Thyroid gland (tissue), 4 donors: Measurements from ENCODE around the gene IFI44. TPM values are rescaled to one million over a fixed set of nuclear protein-coding genes. Genes with fewer than 3 reads are reported as not detected.

Source experiments
- DNase-seq, 2 donors: peaks; one replicate each; pipeline ENCODE4 v3.0.0-alpha.2; 2019
- H3K27ac ChIP-seq, 3 donors: fragments of 200-600 bp; sonication (generic); 1 replicate in 2 of 3; 2 replicates in 1 of 3; pipeline ENCODE4 v1.5.1; 2016 to 2019; ENCODE audit warnings: mild to moderate bottlenecking in 1 of 3, moderate library complexity in 1 of 3
- H3K27me3 ChIP-seq: fragments of 200-600 bp; sonication (generic); one replicate; pipeline ENCODE4 v1.5.1; 2019
- H3K36me3 ChIP-seq, 2 donors: fragments of 200-600 bp; sonication (generic); one replicate each; pipeline ENCODE4 v1.5.1; 2016 to 2019
- H3K4me1 ChIP-seq, 2 donors: fragments of 200-600 bp; sonication (generic); one replicate each; pipeline ENCODE4 v1.5.1; 2017 to 2019
- H3K4me3 ChIP-seq, 3 donors: fragments of 200-600 bp; sonication (generic); replicated peaks in 1 of 3; 1 replicate in 2 of 3; 2 replicates in 1 of 3; pipeline ENCODE4 v1.5.1; 2016; ENCODE audit warnings: mild to moderate bottlenecking in 1 of 3
- H3K9me3 ChIP-seq: fragments of 200-600 bp; sonication (generic); one replicate; pipeline ENCODE4 v1.5.1; 2017
- POLR2A ChIP-seq, 2 donors: fragments of 450-650 bp; IDR thresholded peaks; one replicate each; pipeline ENCODE4 v1.6.1; 2017; ENCODE audit warnings: antibody characterized with exemption in 2 of 2, mild to moderate bottlenecking in 2 of 2, moderate library complexity in 1 of 2
- WGBS, 2 donors: methylation state at CpG; one replicate each; pipeline ENCODE4 v1.1.5; 2017; 5-methylcytosine and 5-hydroxymethylcytosine counted together
- intact Hi-C: fragments of 100-400 bp; cut with DNase I; formaldehyde crosslinking; loops from one replicate; pipeline ENCODE4 v1.15.1; 2023
- total RNA-seq, 4 donors: library from RNA; depleted of rRNA; stranded (reverse); fragments of >200 nt; gene quantifications; one replicate each; pipeline ENCODE4 v1.2.3, GENCODE V29; 2016
- TF ChIP-seq, protein P1 (sequence below), 6 experiments: fragments of 200-600 bp in 3 of 6; fragments of 450-650 bp in 3 of 6; sonication (generic) in 3 of 6; IDR thresholded peaks; one replicate each; pipeline ENCODE4 v1.5.1; 2016 to 2019; ENCODE audit warnings: antibody characterized with exemption in 6 of 6, mild to moderate bottlenecking in 2 of 6, inconsistent platforms in 1 of 6, moderate library complexity in 1 of 6

IFI44 gene
- total RNA-seq, 4 donors from 2014 or later: 23.5 to 58.7 (median 34.8) TPM

DNA sequence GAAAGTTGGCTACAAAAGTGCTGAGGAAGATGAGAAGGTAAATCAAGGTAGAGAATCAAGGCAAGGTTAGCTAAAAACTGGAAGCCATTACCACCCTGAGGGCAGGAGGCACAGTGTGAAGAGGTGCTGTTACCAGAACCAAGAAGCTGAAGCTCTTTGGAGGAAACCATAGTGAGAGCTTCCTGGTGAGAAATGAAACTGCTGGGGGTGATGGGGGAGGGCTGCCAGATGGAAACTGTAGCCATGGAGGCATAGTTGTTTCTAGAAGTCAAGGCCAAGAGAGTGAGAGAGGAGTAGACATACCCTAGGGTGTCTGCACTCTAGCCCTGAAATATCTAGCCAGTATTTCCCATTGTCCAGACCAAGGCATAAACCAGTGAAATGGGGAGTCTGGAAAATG, 28.7 kb downstream of the IFI44 start:
- no peak for DNase-seq
- no peak overlapping the region for H3K4me3 ChIP-seq
- H3K27me3 ChIP-seq: no peaks in the 10 kb centered on the region
- intact Hi-C loops: loop anchor here (10.0 kb wide), 1 partner anchor 554 kb away; no protein-coding TSS in a partner anchor
- H3K27ac ChIP-seq: no peak overlapping the region
- H3K4me1 ChIP-seq: no peaks in the 10 kb centered on the region
- H3K36me3 ChIP-seq: no peaks in the 10 kb centered on the region
- no peak for TF ChIP-seq POLR2A (IDR thresholded peaks at IDR 0.05)
- TF ChIP-seq, protein P1, sequence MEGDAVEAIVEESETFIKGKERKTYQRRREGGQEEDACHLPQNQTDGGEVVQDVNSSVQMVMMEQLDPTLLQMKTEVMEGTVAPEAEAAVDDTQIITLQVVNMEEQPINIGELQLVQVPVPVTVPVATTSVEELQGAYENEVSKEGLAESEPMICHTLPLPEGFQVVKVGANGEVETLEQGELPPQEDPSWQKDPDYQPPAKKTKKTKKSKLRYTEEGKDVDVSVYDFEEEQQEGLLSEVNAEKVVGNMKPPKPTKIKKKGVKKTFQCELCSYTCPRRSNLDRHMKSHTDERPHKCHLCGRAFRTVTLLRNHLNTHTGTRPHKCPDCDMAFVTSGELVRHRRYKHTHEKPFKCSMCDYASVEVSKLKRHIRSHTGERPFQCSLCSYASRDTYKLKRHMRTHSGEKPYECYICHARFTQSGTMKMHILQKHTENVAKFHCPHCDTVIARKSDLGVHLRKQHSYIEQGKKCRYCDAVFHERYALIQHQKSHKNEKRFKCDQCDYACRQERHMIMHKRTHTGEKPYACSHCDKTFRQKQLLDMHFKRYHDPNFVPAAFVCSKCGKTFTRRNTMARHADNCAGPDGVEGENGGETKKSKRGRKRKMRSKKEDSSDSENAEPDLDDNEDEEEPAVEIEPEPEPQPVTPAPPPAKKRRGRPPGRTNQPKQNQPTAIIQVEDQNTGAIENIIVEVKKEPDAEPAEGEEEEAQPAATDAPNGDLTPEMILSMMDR (IDR thresholded peaks at IDR 0.05): no peak
- no peaks in the 10 kb centered on the region for H3K9me3 ChIP-seq

DNA sequence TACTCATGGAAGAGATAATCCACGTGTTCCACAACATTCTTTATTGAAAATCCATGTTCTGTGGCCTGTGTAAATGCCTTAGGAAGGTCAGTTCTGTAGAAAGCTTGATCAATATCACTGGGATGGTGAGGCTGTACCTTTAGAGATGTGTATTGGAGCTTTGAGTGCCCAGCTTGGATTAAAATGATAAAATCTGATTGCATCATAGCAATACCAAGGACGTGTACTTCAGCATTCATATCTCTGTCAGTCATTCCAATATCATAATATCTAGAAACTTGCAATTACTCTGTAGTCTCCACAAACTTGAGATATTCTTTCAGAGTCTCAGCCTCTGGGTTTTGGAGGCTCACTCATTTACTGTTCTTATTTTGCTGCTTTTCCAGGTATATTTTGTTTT, 31.6 kb downstream of the IFI44 start:
- DNase-seq: no peak
- WGBS, 2 donors: 82 to 88% methylated on average over 2 of the region's 2 CpGs
- H3K27me3 ChIP-seq: no peaks in the 10 kb centered on the region
- no peak overlapping the region for H3K4me3 ChIP-seq
- no peaks in the 10 kb centered on the region for H3K9me3 ChIP-seq
- intact Hi-C loops: no loop called here
- no peaks in the 10 kb centered on the region for H3K36me3 ChIP-seq
- H3K27ac ChIP-seq: no peak overlapping the region
- TF ChIP-seq, protein P1 (IDR thresholded peaks at IDR 0.05): no peak
- TF ChIP-seq POLR2A (IDR thresholded peaks at IDR 0.05): no peak
- no peaks in the 10 kb centered on the region for H3K4me1 ChIP-seq

DNA sequence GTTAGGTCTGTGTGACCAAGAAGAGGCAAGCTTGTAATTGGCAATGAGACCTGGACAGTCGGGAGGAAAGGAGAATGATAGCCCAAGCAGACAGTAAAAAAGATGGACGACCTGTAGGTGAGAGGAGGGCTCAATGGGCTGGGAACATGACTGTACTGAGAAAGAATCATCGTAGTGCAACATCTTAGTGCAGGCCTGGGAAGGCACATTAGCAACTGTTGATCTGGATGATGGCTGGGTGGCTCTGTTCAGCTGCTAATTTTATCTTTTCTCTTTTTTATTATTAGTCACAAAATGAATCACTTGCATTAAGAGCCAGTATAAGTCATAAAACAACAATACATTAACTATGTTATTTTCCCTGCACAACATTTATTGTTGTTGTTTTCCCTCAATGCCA, 32.9 kb downstream of the IFI44 start:
- H3K36me3 ChIP-seq: no peaks in the 10 kb centered on the region
- intact Hi-C loops: no loop called here
- no peak overlapping the region for H3K27ac ChIP-seq
- DNase-seq: no peak
- no peaks in the 10 kb centered on the region for H3K4me1 ChIP-seq
- TF ChIP-seq, protein P1 (IDR thresholded peaks at IDR 0.05): no peak
- no peak for TF ChIP-seq POLR2A (IDR thresholded peaks at IDR 0.05)
- no peaks in the 10 kb centered on the region for H3K27me3 ChIP-seq
- WGBS, 2 donors: 71 to 74% methylated on average over 3 of the region's 3 CpGs
- H3K4me3 ChIP-seq: no peak overlapping the region
- H3K9me3 ChIP-seq: no peaks in the 10 kb centered on the region

DNA sequence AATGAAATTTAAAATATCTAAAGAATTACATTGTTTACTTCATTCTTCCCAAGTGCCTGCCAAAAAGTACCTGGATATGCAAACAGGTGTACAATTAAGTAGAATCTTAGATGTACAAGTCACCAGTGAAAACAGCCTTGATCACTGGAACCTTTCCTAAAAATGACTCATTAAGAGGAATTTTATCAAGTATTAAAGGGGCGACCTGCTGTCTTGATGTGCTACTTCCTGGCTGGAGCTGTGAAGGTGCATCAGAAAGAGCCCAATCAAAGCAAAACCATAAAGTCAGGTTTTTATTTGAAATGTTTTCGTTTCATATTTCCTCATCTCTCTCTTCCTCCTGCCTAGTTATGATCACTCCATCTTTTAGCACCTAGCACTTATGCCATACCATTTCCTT, 33.4 kb downstream of the IFI44 start:
- intact Hi-C loops: no loop called here
- WGBS, 2 donors: 70 to 71% methylated on average over 2 of the region's 2 CpGs

DNA sequence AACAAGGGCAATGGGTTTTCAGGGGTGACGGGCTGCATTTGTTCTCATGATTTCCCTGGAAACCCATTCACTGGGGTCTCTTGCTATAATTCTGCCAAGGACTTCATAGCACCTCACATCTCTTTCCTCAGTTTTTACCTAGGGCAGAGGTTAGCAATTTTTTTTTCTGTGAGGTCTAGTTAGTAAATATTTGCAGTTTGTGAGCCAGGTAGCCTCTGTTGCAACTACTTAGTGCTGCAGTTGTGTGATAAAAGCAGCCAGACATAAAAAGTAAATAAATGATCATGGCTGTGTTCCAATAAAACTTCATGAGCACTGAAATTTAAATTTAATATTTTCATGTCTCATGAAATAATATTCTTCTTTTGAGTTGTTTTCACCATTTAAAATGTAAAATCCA, 37.7 kb downstream of the IFI44 start:
- no peaks in the 10 kb centered on the region for H3K4me1 ChIP-seq
- no peak for DNase-seq
- no peak overlapping the region for H3K27ac ChIP-seq
- H3K36me3 ChIP-seq: no peaks in the 10 kb centered on the region
- TF ChIP-seq, protein P1 (IDR thresholded peaks at IDR 0.05): no peak
- TF ChIP-seq POLR2A (IDR thresholded peaks at IDR 0.05): no peak
- H3K27me3 ChIP-seq: no peaks in the 10 kb centered on the region
- 94 to 98% methylated on average over 1 of the region's 1 CpG for WGBS, 2 donors
- H3K9me3 ChIP-seq: no peaks in the 10 kb centered on the region
- intact Hi-C loops: no loop called here
- H3K4me3 ChIP-seq: no peak overlapping the region

More for the DNA sequence above, 33.4 kb downstream of the IFI44 start:
- no peaks in the 10 kb centered on the region for H3K9me3 ChIP-seq
- DNase-seq: no peak
- H3K4me1 ChIP-seq: no peaks in the 10 kb centered on the region
- no peak for TF ChIP-seq POLR2A (IDR thresholded peaks at IDR 0.05)
- TF ChIP-seq, protein P1 (IDR thresholded peaks at IDR 0.05): no peak
- no peak overlapping the region for H3K4me3 ChIP-seq
- H3K27ac ChIP-seq: no peak overlapping the region
- no peaks in the 10 kb centered on the region for H3K36me3 ChIP-seq
- H3K27me3 ChIP-seq: no peaks in the 10 kb centered on the region
